Esophagus squamous epithelium (tissue), 5 donors: Measurements from ENCODE around the gene PF4V1. TPM values are rescaled to one million over a fixed set of nuclear protein-coding genes. Genes with fewer than 3 reads are reported as not detected.

Experiments
- DNase-seq: peaks from one replicate; lab custom pipeline; 2025; lab: John Stamatoyannopoulos, UW
- H3K27ac ChIP-seq, 4 donors: fragments of 200-600 bp; sonication (generic); one replicate each; pipeline ENCODE4 v1.5.1; 2016 to 2019; ENCODE audit warnings: mild to moderate bottlenecking in 1 of 4
- H3K27me3 ChIP-seq, 4 donors: fragments of 200-600 bp; sonication (generic); 1 replicate in 3 of 4; 2 replicates in 1 of 4; pipeline versions ENCODE4 v1.5.1 to v1.6.0; 2017 to 2021; ENCODE audit warnings: antibody characterized with exemption in 1 of 4
- H3K36me3 ChIP-seq, 3 donors: fragments of 200-600 bp; sonication (generic); one replicate each; pipeline ENCODE4 v1.5.1; 2016 to 2019
- H3K4me1 ChIP-seq, 3 donors: fragments of 200-600 bp; sonication (generic); one replicate each; pipeline ENCODE4 v1.5.1; 2017 to 2019
- H3K4me3 ChIP-seq, 4 donors: fragments of 200-600 bp; sonication (generic); 1 replicate in 3 of 4; 2 replicates in 1 of 4; pipeline ENCODE4 v1.5.1; 2016 to 2019; ENCODE audit warnings: mild to moderate bottlenecking in 2 of 4, moderate library complexity in 1 of 4
- H3K9me3 ChIP-seq, 3 donors: fragments of 200-600 bp; sonication (generic); one replicate each; pipeline ENCODE4 v1.5.1; 2016 to 2019
- POLR2A ChIP-seq, 4 donors: fragments of 450-650 bp; IDR thresholded peaks; one replicate each; pipeline ENCODE4 v1.6.1; 2017; ENCODE audit warnings: antibody characterized with exemption in 4 of 4, mild to moderate bottlenecking in 4 of 4, moderate library complexity in 3 of 4
- WGBS, 2 donors: methylation state at CpG; one replicate each; pipeline ENCODE4 v1.1.5; 2018; 5-methylcytosine and 5-hydroxymethylcytosine counted together
- intact Hi-C: fragments of 100-400 bp; cut with DNase I; formaldehyde crosslinking; loops from one replicate; pipeline ENCODE4 v1.15.0; 2022
- total RNA-seq, 4 donors: library from RNA; depleted of rRNA; stranded (reverse); fragments of >200 nt; gene quantifications; one replicate each; pipeline ENCODE4 v1.1.0, GENCODE V29; 2016
- TF ChIP-seq, protein P1 (sequence below), 6 experiments: fragments of 450-650 bp in 4 of 6; fragments of 200-600 bp in 2 of 6; sonication (generic) in 2 of 6; IDR thresholded peaks; one replicate each; pipeline ENCODE4 v1.5.1; 2016 to 2019; ENCODE audit warnings: antibody characterized with exemption in 6 of 6, mild to moderate bottlenecking in 4 of 6, moderate library complexity in 4 of 6
- donor health status: DM: yes; HTN: yes; CAD: no.

The PF4V1 gene
- total RNA-seq, 4 donors from 2014 or later, result not detected

DNA sequence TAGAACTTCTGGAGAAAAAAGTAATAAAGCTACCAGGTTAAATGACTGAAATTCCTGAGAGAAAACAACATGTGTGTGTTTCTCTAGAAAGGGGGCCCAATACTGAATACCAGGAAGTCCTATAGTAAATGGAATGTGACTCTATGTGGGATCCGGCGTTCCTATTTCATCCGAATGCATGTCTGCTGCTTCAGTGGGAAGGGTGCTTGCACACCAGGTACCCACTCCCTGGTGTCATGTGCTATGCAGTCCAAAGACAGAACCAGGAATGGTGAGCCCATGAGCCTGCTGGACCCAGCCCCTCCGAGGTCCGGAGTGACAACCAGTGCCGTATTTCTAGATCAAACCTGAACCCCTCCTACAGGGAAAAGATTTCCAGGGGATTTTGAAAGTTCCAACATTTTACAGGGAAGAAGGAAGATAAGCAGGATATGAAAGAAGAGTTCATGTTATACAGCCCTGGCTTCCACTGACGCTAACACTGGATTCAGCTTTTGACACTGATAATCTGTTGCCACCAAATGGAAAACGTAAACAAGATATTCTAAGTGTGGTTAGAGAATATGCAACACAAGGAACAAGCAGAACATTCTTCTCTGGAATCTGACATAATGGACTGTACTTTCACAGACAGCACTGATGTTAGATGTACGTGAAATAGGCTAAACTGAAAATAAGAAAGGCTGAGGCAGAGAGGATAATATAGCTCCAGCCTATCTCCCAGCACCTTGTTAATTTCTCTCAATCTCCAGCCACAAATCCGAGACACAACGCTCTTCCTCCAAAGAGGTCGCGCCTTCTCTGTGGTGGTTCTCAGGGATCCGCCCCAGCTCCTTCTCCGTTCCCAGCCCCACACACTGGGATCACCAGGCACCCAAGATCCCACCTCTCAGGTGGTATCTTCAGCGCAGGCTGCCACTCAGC is 15.4 kb downstream of the PF4V1 start:
- 42 to 44% methylated on average over 14 to 15 of the region's 16 CpGs for WGBS, 2 donors
- Histone ChIP-seq H3K4me1 (peaks cover 0 to 29% (median 12%) of the 10 kb centered on the region in 3 donors), H3K27me3 (peaks cover 0 to 18% (median 0%) of the 10 kb centered on the region in 4 donors), H3K36me3 (no peaks in the 10 kb centered on the region), H3K4me3 (peak overlapping the region; percentile 45 to 72 (median 54)), H3K9me3 (no peaks in the 10 kb centered on the region), H3K27ac (peak overlapping the region; percentile 59 to 80 (median 64))
- intact Hi-C loops, result loop anchor here (10.0 kb wide), 2 partner anchors 194 to 284 kb away; no protein-coding TSS in a partner anchor
- TF ChIP-seq POLR2A (IDR thresholded peaks at IDR 0.05), result no peak
- TF ChIP-seq, protein P1, sequence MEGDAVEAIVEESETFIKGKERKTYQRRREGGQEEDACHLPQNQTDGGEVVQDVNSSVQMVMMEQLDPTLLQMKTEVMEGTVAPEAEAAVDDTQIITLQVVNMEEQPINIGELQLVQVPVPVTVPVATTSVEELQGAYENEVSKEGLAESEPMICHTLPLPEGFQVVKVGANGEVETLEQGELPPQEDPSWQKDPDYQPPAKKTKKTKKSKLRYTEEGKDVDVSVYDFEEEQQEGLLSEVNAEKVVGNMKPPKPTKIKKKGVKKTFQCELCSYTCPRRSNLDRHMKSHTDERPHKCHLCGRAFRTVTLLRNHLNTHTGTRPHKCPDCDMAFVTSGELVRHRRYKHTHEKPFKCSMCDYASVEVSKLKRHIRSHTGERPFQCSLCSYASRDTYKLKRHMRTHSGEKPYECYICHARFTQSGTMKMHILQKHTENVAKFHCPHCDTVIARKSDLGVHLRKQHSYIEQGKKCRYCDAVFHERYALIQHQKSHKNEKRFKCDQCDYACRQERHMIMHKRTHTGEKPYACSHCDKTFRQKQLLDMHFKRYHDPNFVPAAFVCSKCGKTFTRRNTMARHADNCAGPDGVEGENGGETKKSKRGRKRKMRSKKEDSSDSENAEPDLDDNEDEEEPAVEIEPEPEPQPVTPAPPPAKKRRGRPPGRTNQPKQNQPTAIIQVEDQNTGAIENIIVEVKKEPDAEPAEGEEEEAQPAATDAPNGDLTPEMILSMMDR (IDR thresholded peaks at IDR 0.05), result no peak
- DNase-seq, result no peak

DNA sequence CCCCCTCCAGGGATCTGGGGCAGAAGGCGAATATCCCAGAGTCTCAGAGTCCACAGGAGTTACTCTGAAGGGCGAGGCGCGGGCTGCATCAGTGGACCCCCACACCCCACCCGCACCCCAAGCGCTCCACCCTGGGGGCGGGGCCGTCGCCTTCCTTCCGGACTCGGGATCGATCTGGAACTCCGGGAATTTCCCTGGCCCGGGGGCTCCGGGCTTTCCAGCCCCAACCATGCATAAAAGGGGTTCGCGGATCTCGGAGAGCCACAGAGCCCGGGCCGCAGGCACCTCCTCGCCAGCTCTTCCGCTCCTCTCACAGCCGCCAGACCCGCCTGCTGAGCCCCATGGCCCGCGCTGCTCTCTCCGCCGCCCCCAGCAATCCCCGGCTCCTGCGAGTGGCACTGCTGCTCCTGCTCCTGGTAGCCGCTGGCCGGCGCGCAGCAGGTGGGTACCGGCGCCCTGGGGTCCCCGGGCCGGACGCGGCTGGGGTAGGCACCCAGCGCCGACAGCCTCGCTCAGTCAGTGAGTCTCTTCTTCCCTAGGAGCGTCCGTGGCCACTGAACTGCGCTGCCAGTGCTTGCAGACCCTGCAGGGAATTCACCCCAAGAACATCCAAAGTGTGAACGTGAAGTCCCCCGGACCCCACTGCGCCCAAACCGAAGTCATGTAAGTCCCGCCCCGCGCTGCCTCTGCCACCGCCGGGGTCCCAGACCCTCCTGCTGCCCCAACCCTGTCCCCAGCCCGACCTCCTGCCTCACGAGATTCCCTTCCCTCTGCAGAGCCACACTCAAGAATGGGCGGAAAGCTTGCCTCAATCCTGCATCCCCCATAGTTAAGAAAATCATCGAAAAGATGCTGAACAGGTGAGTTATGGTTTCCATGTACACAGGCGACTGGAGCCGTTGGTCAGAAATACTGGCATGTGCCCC is 16.3 kb downstream of the PF4V1 start, which contains the start of gene CXCL1:
Gene CXCL1, plus strand, starts transcription at position 264 of the 926 bp plus-strand sequence. Its CDS starts 78 bp downstream, at position 342.
- intact Hi-C loops, result loop anchor here (10.0 kb wide), 2 partner anchors 195 to 285 kb away; no protein-coding TSS in a partner anchor
- WGBS, 2 donors, result 12 to 61% methylated on average over 6 to 27 of the region's 61 CpGs

DNA sequence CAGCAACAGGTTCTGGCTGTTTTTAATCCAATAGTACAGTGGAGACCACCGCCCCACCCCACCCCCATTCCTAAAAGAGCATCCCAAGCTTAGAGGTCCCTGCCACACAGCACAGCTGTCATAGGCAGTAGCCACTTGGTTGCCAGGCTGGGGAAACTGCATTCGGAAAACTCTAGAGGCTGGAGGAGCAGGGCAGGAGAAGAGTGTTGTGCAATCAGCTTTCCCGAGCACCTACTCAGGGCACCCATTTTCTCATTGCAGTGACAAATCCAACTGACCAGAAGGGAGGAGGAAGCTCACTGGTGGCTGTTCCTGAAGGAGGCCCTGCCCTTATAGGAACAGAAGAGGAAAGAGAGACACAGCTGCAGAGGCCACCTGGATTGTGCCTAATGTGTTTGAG is 17.2 kb downstream of the PF4V1 start:
- Histone ChIP-seq H3K4me3 (peak overlapping the region in 3 of 4 donors; percentile 49 to 72 (median 59)), H3K36me3 (no peaks in the 10 kb centered on the region), H3K27ac (peak overlapping the region in 2 of 4 donors; percentile 63 to 80), H3K27me3 (peaks cover 0 to 18% (median 0%) of the 10 kb centered on the region in 4 donors), H3K4me1 (peaks cover 0 to 24% (median 12%) of the 10 kb centered on the region in 3 donors), H3K9me3 (no peaks in the 10 kb centered on the region)
- WGBS, 2 donors, result 76 to 85% methylated on average over 3 of the region's 3 CpGs
- no peak for TF ChIP-seq POLR2A (IDR thresholded peaks at IDR 0.05)
- TF ChIP-seq, protein P1 (IDR thresholded peaks at IDR 0.05), result no peak
- intact Hi-C loops, result no loop called here
- DNase-seq, result no peak

More for the DNA sequence above, 16.3 kb downstream of the PF4V1 start, which contains the start of gene CXCL1:
- peaks cover 0 to 29% (median 12%) of the 10 kb centered on the region in 3 donors for H3K4me1 ChIP-seq
- peak within 1 kb of the TSS; percentile 45 to 72 (median 54) for H3K4me3 ChIP-seq
- TF ChIP-seq, protein P1 (IDR thresholded peaks at IDR 0.05), result no peak
- TF ChIP-seq POLR2A (IDR thresholded peaks at IDR 0.05), result peak in 2 of 4 donors; percentile 31 to 63
- no peak for DNase-seq
- peak within 1 kb of the TSS; percentile 59 to 80 (median 64) for H3K27ac ChIP-seq
- H3K27me3 ChIP-seq, result peaks cover 0 to 18% (median 0%) of the 10 kb centered on the region in 4 donors
- no peaks in the 10 kb centered on the region for H3K36me3 ChIP-seq
- H3K9me3 ChIP-seq, result no peaks in the 10 kb centered on the region

DNA sequence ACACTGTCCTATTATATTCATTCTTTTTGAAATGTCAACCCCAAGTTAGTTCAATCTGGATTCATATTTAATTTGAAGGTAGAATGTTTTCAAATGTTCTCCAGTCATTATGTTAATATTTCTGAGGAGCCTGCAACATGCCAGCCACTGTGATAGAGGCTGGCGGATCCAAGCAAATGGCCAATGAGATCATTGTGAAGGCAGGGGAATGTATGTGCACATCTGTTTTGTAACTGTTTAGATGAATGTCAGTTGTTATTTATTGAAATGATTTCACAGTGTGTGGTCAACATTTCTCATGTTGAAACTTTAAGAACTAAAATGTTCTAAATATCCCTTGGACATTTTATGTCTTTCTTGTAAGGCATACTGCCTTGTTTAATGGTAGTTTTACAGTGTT is 17.7 kb downstream of the PF4V1 start:
- Histone ChIP-seq H3K4me1 (peaks cover 0 to 24% (median 12%) of the 10 kb centered on the region in 3 donors), H3K4me3 (peak overlapping the region in 2 of 4 donors; percentile 49 to 72), H3K36me3 (no peaks in the 10 kb centered on the region), H3K9me3 (no peaks in the 10 kb centered on the region), H3K27ac (peak overlapping the region in 1 of 4 donors; percentile 80), H3K27me3 (peaks cover 0 to 18% (median 0%) of the 10 kb centered on the region in 4 donors)
- WGBS, 2 donors, result 79 to 100% methylated on average over 1 of the region's 1 CpG
- TF ChIP-seq, protein P1 (IDR thresholded peaks at IDR 0.05), result no peak
- TF ChIP-seq POLR2A (IDR thresholded peaks at IDR 0.05), result no peak
- DNase-seq, result no peak
- intact Hi-C loops, result no loop called here
